ENCODE measurements around the gene ATP5ME. TPM values are rescaled to one million over a fixed set of nuclear protein-coding genes. Genes with fewer than 3 reads are reported as not detected.

ATP5ME gene
- total RNA-seq, 2 donors from 2014 or later: 85.1 to 265 TPM

DNA sequence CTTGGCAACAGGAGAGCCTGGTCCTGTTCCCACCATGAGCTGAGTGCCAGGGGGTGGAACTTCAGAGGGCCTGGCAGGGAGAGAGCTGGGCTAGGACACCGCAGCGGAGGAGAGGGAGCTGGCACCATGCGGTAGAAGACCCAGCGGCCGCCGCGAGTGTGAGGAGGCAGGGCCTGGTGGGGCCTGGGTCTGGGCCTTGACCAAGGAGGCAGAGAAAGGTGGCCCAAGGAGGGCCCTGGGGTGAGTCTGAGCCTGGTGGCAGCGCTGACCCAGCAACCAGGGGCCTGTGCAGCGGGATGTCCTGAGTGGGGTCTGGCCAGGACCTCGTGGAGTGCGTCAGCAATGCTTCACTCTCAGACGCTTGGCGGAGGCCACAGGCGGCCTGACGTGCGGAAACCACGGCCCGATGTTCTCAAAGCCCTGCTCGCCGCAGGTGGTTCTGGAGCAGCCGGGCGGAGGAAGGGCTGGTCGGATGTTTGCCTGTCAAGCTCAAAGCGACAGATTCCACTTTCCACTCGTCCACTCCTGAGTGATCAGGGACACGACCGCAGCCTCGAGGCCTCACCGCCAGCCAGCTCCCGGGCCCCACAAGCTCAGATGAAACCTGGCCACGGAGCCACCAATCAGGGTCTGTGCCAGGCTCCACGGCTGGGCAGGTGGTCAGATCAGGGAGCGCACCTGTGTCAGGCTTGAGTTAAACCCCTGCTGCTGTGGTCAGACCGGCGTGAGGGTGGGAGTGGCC is 20.8 kb downstream of the ATP5ME start:
- no peak overlapping the region for H3K4me3 ChIP-seq
- H3K27me3 ChIP-seq: no peaks in the 10 kb centered on the region
- TF ChIP-seq, protein P1, sequence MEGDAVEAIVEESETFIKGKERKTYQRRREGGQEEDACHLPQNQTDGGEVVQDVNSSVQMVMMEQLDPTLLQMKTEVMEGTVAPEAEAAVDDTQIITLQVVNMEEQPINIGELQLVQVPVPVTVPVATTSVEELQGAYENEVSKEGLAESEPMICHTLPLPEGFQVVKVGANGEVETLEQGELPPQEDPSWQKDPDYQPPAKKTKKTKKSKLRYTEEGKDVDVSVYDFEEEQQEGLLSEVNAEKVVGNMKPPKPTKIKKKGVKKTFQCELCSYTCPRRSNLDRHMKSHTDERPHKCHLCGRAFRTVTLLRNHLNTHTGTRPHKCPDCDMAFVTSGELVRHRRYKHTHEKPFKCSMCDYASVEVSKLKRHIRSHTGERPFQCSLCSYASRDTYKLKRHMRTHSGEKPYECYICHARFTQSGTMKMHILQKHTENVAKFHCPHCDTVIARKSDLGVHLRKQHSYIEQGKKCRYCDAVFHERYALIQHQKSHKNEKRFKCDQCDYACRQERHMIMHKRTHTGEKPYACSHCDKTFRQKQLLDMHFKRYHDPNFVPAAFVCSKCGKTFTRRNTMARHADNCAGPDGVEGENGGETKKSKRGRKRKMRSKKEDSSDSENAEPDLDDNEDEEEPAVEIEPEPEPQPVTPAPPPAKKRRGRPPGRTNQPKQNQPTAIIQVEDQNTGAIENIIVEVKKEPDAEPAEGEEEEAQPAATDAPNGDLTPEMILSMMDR (IDR thresholded peaks at IDR 0.05): no peak
- no peaks in the 10 kb centered on the region for H3K4me1 ChIP-seq
- no peaks in the 10 kb centered on the region for H3K36me3 ChIP-seq
- no peak overlapping the region for H3K27ac ChIP-seq
- DNase-seq (ENCODE audit: low spot score): no peak
- no peaks in the 10 kb centered on the region for H3K9me3 ChIP-seq

DNA sequence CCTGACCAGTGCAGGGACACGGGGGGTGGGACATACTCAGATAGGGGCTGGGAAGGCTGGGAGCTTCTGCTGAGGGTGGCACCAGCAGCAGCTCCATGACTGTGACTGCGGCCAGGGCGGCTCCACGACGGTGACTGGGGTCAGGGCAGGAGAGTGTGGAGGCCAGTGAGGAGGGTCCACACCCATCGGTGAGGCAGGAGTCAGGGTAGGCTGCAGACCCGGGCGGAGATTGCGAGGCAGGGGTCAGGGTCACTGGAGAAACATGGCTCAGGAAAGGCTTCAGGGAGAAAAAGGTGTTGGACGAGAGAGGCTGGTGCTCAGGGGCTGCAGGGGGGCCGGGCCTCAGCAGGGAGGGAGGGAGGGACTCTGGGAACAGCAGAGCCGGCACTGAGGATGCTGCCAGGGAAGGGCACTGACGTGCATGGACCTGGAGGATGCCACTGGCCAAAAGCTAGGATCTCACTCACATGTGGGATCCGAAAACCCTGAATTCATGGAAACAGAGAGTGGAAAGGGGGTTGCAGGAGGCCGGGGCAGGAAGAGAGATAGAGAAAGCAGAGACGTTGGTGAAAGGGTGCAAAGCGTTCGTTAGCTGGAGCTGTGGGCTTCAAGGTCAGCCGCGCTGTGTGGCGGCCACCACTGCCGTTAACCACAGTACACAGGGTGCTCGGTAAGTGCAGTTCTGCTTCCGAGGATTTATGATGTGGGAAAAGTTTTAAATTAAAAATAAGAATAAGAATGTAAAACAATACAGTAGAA is 22.0 kb downstream of the ATP5ME start:
- Histone ChIP-seq H3K4me1 (no peaks in the 10 kb centered on the region), H3K4me3 (no peak overlapping the region), H3K36me3 (no peaks in the 10 kb centered on the region), H3K9me3 (no peaks in the 10 kb centered on the region), H3K27me3 (no peaks in the 10 kb centered on the region), H3K27ac (no peak overlapping the region)
- TF ChIP-seq, protein P1 (IDR thresholded peaks at IDR 0.05): no peak
- DNase-seq (ENCODE audit: low spot score): no peak

DNA sequence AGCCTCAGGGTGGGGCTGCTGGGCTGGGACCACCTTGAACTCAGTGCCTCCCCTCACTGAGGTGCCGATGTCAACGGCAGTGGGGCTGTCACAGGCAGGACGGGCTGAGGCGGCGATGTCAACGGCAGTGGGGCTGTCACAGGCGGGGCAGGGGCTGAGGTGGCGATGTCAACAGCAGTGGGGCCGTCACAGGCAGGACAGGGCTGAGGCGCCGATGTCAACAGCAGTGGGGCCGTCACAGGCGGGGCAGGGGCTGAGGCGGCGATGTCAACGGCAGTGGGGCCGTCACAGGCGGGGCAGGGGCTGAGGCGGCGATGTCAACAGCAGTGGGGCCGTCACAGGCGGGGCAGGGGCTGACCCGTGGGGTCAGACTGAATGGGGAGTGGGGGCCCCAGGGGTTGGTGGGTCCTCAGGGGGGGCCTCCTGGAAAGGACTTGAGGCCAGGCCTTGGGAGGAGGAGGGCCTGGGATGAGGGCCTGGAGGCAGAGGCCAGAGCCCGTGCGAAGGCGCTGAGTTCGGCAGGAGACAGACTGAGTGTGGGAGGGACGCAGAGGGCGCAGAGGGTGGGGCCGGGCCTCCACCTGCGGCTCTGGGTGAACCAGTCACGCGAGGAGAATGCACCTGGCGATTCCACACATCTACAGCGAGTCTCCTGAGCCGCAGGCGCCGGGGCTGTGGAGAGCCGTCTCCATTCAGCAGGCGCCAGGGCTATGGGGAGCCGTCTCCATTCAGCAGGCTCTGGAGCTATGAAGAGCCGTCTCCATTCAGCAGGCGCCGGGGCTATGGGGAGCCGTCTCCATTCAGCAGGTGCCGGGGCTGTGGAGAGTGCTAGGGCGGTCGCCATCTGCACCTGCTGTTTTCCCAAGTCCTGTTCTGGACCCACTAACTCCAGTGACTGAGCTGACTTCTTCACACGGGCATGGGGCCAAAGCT is 22.9 kb downstream of the ATP5ME start:
- Histone ChIP-seq H3K4me3 (peak overlapping the region in 1 of 2 donors; percentile 28), H3K27ac (no peak overlapping the region), H3K4me1 (no peaks in the 10 kb centered on the region), H3K9me3 (no peaks in the 10 kb centered on the region), H3K27me3 (no peaks in the 10 kb centered on the region), H3K36me3 (no peaks in the 10 kb centered on the region)
- DNase-seq (ENCODE audit: low spot score): no peak
- TF ChIP-seq, protein P1 (IDR thresholded peaks at IDR 0.05): no peak

DNA sequence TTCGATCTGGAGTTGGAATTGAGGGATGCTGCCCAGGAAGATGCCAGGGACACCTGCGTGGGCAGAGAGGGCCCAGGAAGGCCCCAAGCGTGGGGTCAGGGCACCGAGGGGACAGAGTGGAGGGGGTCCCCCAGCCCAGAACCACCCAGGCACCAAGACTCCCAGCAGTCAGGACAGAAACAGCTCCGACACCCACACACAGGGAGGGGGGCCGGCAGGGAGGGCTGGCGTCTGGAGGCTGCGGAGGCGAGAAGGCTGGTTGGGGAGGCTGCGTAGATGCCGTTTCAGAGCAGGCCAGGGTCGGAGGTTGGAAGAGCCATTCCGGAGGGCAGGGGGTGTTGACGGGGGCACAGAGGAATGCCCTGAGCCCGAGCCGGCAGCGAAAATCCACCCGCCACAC is 23.6 kb downstream of the ATP5ME start:
- H3K4me1 ChIP-seq: no peaks in the 10 kb centered on the region
- DNase-seq (ENCODE audit: low spot score): no peak
- H3K9me3 ChIP-seq: no peaks in the 10 kb centered on the region
- H3K36me3 ChIP-seq: no peaks in the 10 kb centered on the region
- TF ChIP-seq, protein P1 (IDR thresholded peaks at IDR 0.05): no peak
- H3K27me3 ChIP-seq: no peaks in the 10 kb centered on the region
- H3K27ac ChIP-seq: no peak overlapping the region
- peak overlapping the region in 1 of 2 donors; percentile 28 for H3K4me3 ChIP-seq

DNA sequence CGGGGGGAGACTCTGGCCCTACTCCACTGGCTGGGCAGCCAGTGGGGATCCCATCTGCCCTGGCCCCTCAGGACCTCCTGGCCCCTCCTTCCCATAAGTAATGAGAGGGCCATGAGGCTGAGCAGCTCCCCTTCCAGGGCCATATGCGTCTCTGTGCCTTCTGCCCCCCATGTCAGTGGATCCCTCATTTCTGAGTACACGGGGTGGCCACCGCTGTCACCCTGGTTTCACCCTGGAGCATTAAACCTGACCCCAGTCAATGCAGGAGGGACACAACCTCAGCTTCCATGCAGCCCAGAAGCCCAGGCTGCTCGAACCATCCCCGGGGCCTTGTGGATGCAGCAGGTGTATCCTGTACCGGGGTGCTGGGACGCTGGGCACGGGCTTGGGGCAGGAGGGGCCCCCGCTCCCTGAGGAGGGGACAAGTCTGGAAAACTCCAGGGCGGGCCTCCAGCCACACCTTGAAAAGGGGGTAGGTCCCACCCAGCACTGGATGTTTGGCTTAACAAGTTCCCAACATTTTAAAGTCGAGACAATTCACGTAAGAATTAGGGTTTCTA is 24.2 kb downstream of the ATP5ME start:
- TF ChIP-seq, protein P1 (IDR thresholded peaks at IDR 0.05): no peak
- Histone ChIP-seq H3K9me3 (no peaks in the 10 kb centered on the region), H3K4me3 (no peak overlapping the region), H3K27ac (no peak overlapping the region), H3K27me3 (no peaks in the 10 kb centered on the region), H3K36me3 (no peaks in the 10 kb centered on the region), H3K4me1 (no peaks in the 10 kb centered on the region)
- no peak for DNase-seq (ENCODE audit: low spot score)
